HS-27A (cell line): ENCODE results near the gene C3orf70.

Experiments used
- DNase-seq: peaks from one replicate; pipeline ENCODE4 v3.0.0-alpha.2; 2012; ENCODE audit warnings: low read depth, missing footprints

C3orf70 gene

GRCh38 chr3:185084901-185085300, 68.0 kb downstream of the C3orf70 start:
- no peak for DNase-seq

- no peak for DNase-seq
These were observed 68.5 kb downstream of the C3orf70 start for GRCh38 chr3:185084402-185084801.

- DNase-seq, result no peak
These were observed 70.0 kb downstream of the C3orf70 start for GRCh38 chr3:185082829-185083228.

- no peak for DNase-seq
These were observed 70.7 kb downstream of the C3orf70 start for GRCh38 chr3:185082149-185082548.

- no peak for DNase-seq
These were observed 71.3 kb downstream of the C3orf70 start for GRCh38 chr3:185081521-185081920.

- no peak for DNase-seq
These were observed 73.2 kb downstream of the C3orf70 start for GRCh38 chr3:185079625-185080024.

GRCh38 chr3:185076219-185076618, 76.6 kb downstream of the C3orf70 start:
- no peak for DNase-seq

GRCh38 chr3:185075547-185075946, 77.3 kb downstream of the C3orf70 start:
- no peak for DNase-seq

- DNase-seq, result no peak
These were observed 81.5 kb downstream of the C3orf70 start for GRCh38 chr3:185071287-185071800.

- DNase-seq, result no peak
These were observed 82.2 kb downstream of the C3orf70 start for GRCh38 chr3:185070491-185071286.

- DNase-seq, result no peak
These were observed 83.5 kb downstream of the C3orf70 start for GRCh38 chr3:185069037-185070030.

- DNase-seq, result no peak
These were observed 85.7 kb downstream of the C3orf70 start for GRCh38 chr3:185067173-185067572.

- DNase-seq, result no peak
These were observed 86.6 kb downstream of the C3orf70 start for GRCh38 chr3:185066251-185066650.

- DNase-seq, result no peak
These were observed 87.8 kb downstream of the C3orf70 start for GRCh38 chr3:185065059-185065458.

- DNase-seq, result no peak
These were observed 89.4 kb downstream of the C3orf70 start for GRCh38 chr3:185063431-185063830.

GRCh38 chr3:185062191-185062590, 90.7 kb downstream of the C3orf70 start:
- no peak for DNase-seq

- no peak for DNase-seq
These were observed 92.2 kb downstream of the C3orf70 start for GRCh38 chr3:185060655-185061054.

GRCh38 chr3:185059766-185060165, 93.1 kb downstream of the C3orf70 start:
- DNase-seq, result no peak

GRCh38 chr3:185058796-185059195, 94.1 kb downstream of the C3orf70 start:
- no peak for DNase-seq

GRCh38 chr3:185057829-185058228, 95.0 kb downstream of the C3orf70 start:
- no peak for DNase-seq

- no peak for DNase-seq
These were observed 96.0 kb downstream of the C3orf70 start for GRCh38 chr3:185056908-185057307.

- DNase-seq, result no peak
These were observed 100.2 kb downstream of the C3orf70 start for GRCh38 chr3:185052631-185053030.

GRCh38 chr3:185051801-185052200, 101.1 kb downstream of the C3orf70 start:
- DNase-seq, result no peak
